T-cell (primary cell): ENCODE data around the gene TPRKB. TPM values are rescaled to one million over a fixed set of nuclear protein-coding genes. Genes with fewer than 3 reads are reported as not detected.
"Not testable (repeated sequence)": the region's sequence is repeated elsewhere in the genome, so short reads cannot be mapped to it uniquely, and the experiment has no call there.

Experiments
- ATAC-seq, 4 experiments: fragments of 200-7000 bp in 3 of 4; fragments of 150-1000 bp in 1 of 4; cut with Tn5 transposase; replicated peaks in 1 of 4; 1 replicate in 3 of 4; 2 replicates in 1 of 4; pipeline ENCODE4 v1.10.0; 2021; ENCODE audit warnings: moderate library complexity in 3 of 4, mild to moderate bottlenecking in 2 of 4, moderate number of reproducible peaks in 1 of 4
- CTCF ChIA-PET, 2 donors: fragments of 300-600 bp; sonication (Branson Sonifier 250); formaldehyde crosslinking; loops; one replicate each; lab custom pipeline; 2022; ENCODE audit warnings: antibody characterized with exemption in 2 of 2; lab: Charles Lee
- POLR2A ChIA-PET, 2 donors: fragments of 300-600 bp; sonication (Branson Sonifier 250); formaldehyde crosslinking; loops; one replicate each; lab custom pipeline; 2022; ENCODE audit warnings: antibody characterized with exemption in 2 of 2; lab: Charles Lee
- DNase-seq, 35 experiments: peaks; one replicate each; pipeline versions ENCODE4 v3.0.0 to v3.0.0-alpha.2; 2013 to 2023
- H3K27ac ChIP-seq: one replicate; pipeline ENCODE4 v1.5.1; 2013; ENCODE audit warnings: low read length
- H3K27me3 ChIP-seq, 2 experiments: replicated peaks in 1 of 2; 1 replicate in 1 of 2; 2 replicates in 1 of 2; pipeline versions ENCODE4 v1.6.1 to v1.7.0; 2013; ENCODE audit warnings: low read length in 1 of 2, mixed read lengths in 1 of 2; ENCODE audit not compliant: control insufficient read depth in 2 of 2, insufficient read depth in 2 of 2; ENCODE audit errors: extremely low read depth in 1 of 2
- H3K36me3 ChIP-seq, 2 donors: 1 replicate in 1 of 2; 2 replicates in 1 of 2; pipeline versions ENCODE4 v1.6.1 to v1.7.0; 2013; ENCODE audit warnings: low read length in 1 of 2; ENCODE audit not compliant: control insufficient read depth in 2 of 2, insufficient read depth in 1 of 2; ENCODE audit errors: extremely low read depth in 1 of 2
- H3K4me1 ChIP-seq, 2 experiments: 1 replicate in 1 of 2; 2 replicates in 1 of 2; pipeline versions ENCODE4 v1.6.1 to v1.7.0; 2013; ENCODE audit warnings: low read length in 2 of 2, mixed read lengths in 1 of 2; ENCODE audit not compliant: insufficient read depth in 2 of 2, control insufficient read depth in 1 of 2; ENCODE audit errors: extremely low read depth in 1 of 2
- H3K4me3 ChIP-seq, 2 donors: 1 replicate in 1 of 2; 2 replicates in 1 of 2; pipeline versions ENCODE4 v1.5.1 to v1.7.0; 2013; ENCODE audit warnings: mild to moderate bottlenecking in 2 of 2, low read length in 1 of 2, moderate library complexity in 1 of 2; ENCODE audit not compliant: control insufficient read depth in 1 of 2; ENCODE audit errors: extremely low read depth in 1 of 2
- H3K9me3 ChIP-seq: 2 replicates; pipeline ENCODE4 v1.7.0; 2013
- H3K27ac Mint-ChIP-seq, 2 donors: one replicate each; pipeline ENCODE4 v1.8.0; 2020 to 2021; ENCODE audit warnings: mild to moderate bottlenecking in 2 of 2, mixed read lengths in 2 of 2
- H3K27me3 Mint-ChIP-seq, 2 donors: one replicate each; pipeline ENCODE4 v1.8.0; 2021 to 2022; ENCODE audit warnings: mixed read lengths in 2 of 2
- H3K36me3 Mint-ChIP-seq: one replicate; pipeline ENCODE4 v1.8.0; 2021; ENCODE audit warnings: mixed read lengths
- H3K4me1 Mint-ChIP-seq, 3 donors: one replicate each; pipeline ENCODE4 v1.8.0; 2020 to 2022; ENCODE audit warnings: mixed read lengths in 3 of 3, mild to moderate bottlenecking in 1 of 3
- H3K4me3 Mint-ChIP-seq, 3 donors: one replicate each; pipeline ENCODE4 v1.8.0; 2020 to 2022; ENCODE audit warnings: mild to moderate bottlenecking in 3 of 3, mixed read lengths in 3 of 3, moderate library complexity in 3 of 3
- H3K9me3 Mint-ChIP-seq, 3 donors: one replicate each; pipeline ENCODE4 v1.8.0; 2020 to 2022; ENCODE audit warnings: mixed read lengths in 3 of 3
- WGBS: methylation state at CpG from one replicate; pipeline ENCODE4 v1.1.5; 2013; ENCODE audit warnings: missing lambda C conversion rate; ENCODE audit not compliant: insufficient coverage; 5-methylcytosine and 5-hydroxymethylcytosine counted together
- total RNA-seq, 35 experiments: library from RNA in 6 of 35; stranded (reverse) in 6 of 35; fragments of 120-200 nt in 1 of 35; gene quantifications; one replicate each; pipeline versions ENCODE4 v1.2.1 to v1.2.4 and lab custom pipeline; 2013 to 2026

Gene TPRKB
- total RNA-seq, 5 donors from 2014 or later (not counting 1 experiment from before 2014, with no cell fraction given): 17.2 to 23.5 (median 20.1) TPM

GRCh38 chr2:73730810-73731209, 6.3 kb downstream of the TPRKB start:
- Histone ChIP-seq H3K4me3 (no peak overlapping the region), H3K4me1 (peaks cover 0 to under 1% of the 10 kb centered on the region in 2 experiments), H3K9me3 (no peaks in the 10 kb centered on the region), H3K36me3 (peaks cover 5 to 41% of the 10 kb centered on the region in 2 donors), H3K27me3 (no peaks in the 10 kb centered on the region), H3K27ac (no peak overlapping the region)
- Mint-ChIP-seq H3K9me3 (no peaks in the 10 kb centered on the region), H3K36me3 (peaks cover 41% of the 10 kb centered on the region), H3K4me3 (no peak overlapping the region), H3K27me3 (no peaks in the 10 kb centered on the region), H3K4me1 (peaks cover 0 to 5% (median 4%) of the 10 kb centered on the region in 3 donors), H3K27ac (no peak overlapping the region)
- ChIA-PET CTCF (no interaction called here), POLR2A (no interaction called here)
- no peak for DNase-seq
- ATAC-seq: no peak
- whole genome bisulfite sequencing: 95% methylated on average over 4 of the region's 4 CpGs

- Mint-ChIP-seq H3K36me3 (peaks cover 35% of the 10 kb centered on the region), H3K27me3 (no peaks in the 10 kb centered on the region), H3K4me3 (no peak overlapping the region), H3K9me3 (no peaks in the 10 kb centered on the region), H3K27ac (no peak overlapping the region), H3K4me1 (peaks cover 0 to 2% (median 2%) of the 10 kb centered on the region in 3 donors)
- no peak for ATAC-seq
- Histone ChIP-seq H3K4me1 (no peaks in the 10 kb centered on the region), H3K27ac (no peak overlapping the region), H3K9me3 (no peaks in the 10 kb centered on the region), H3K36me3 (peaks cover 5 to 38% of the 10 kb centered on the region in 2 donors), H3K27me3 (no peaks in the 10 kb centered on the region), H3K4me3 (no peak overlapping the region)
- ChIA-PET CTCF (no interaction called here), POLR2A (no interaction called here)
- WGBS: no CpG with 5 or more reads among the region's 4 CpGs
- DNase-seq: no peak
Observed at GRCh38 chr2:73728711-73729110, 8.4 kb downstream of the TPRKB start.

- Mint-ChIP-seq H3K27me3 (no peaks in the 10 kb centered on the region), H3K4me1 (no peaks in the 10 kb centered on the region)
- POLR2A ChIA-PET: no interaction called here
Observed at GRCh38 chr2:73728043-73728442, 9.1 kb downstream of the TPRKB start.

GRCh38 chr2:73726657-73727056, 10.5 kb downstream of the TPRKB start:
- H3K4me1 Mint-ChIP-seq, DNase-seq, H3K9me3 ChIP-seq, POLR2A ChIA-PET, H3K4me1 ChIP-seq, H3K27ac ChIP-seq, H3K27ac Mint-ChIP-seq, CTCF ChIA-PET, H3K9me3 Mint-ChIP-seq, H3K4me3 ChIP-seq, ATAC-seq, H3K27me3 ChIP-seq, H3K4me3 Mint-ChIP-seq, H3K27me3 Mint-ChIP-seq: not testable (repeated sequence)
- no CpG with 5 or more reads among the region's 1 CpG for WGBS
- peaks cover 5 to 21% of the 10 kb centered on the region in 2 donors for H3K36me3 ChIP-seq
- H3K36me3 Mint-ChIP-seq: peaks cover 23% of the 10 kb centered on the region

More at GRCh38 chr2:73728043-73728442, 9.1 kb downstream of the TPRKB start:
- H3K4me3 ChIP-seq: no peak overlapping the region
- no peaks in the 10 kb centered on the region for H3K27me3 ChIP-seq
- H3K9me3 ChIP-seq: no peaks in the 10 kb centered on the region
- H3K4me3 Mint-ChIP-seq: no peak overlapping the region
- peaks cover 31% of the 10 kb centered on the region for H3K36me3 Mint-ChIP-seq
- CTCF ChIA-PET: no interaction called here
- DNase-seq: no peak
- no peak overlapping the region for H3K27ac ChIP-seq
- H3K9me3 Mint-ChIP-seq: no peaks in the 10 kb centered on the region
- H3K36me3 ChIP-seq: peaks cover 5 to 33% of the 10 kb centered on the region in 2 donors
- H3K27ac Mint-ChIP-seq: peak overlapping the region in 1 of 2 donors; percentile 23
- ATAC-seq: no peak
- H3K4me1 ChIP-seq: no peaks in the 10 kb centered on the region
- WGBS: no CpG with 5 or more reads among the region's 3 CpGs

- DNase-seq (no peak), ATAC-seq (no peak)
- Mint-ChIP-seq H3K27me3 (peaks cover 9 to 12% of the 10 kb centered on the region in 2 donors), H3K27ac (no peak overlapping the region), H3K4me3 (no peak overlapping the region), H3K36me3 (peaks cover 4% of the 10 kb centered on the region), H3K9me3 (peaks cover 4 to 6% (median 4%) of the 10 kb centered on the region in 3 donors), H3K4me1 (no peaks in the 10 kb centered on the region)
- WGBS: 59% methylated on average over 3 of the region's 11 CpGs
- POLR2A ChIA-PET: no interaction called here
- H3K4me1 ChIP-seq: no peaks in the 10 kb centered on the region
- CTCF ChIA-PET: no interaction called here
- no peak overlapping the region for H3K27ac ChIP-seq
- H3K27me3 ChIP-seq: peaks cover 0 to 12% of the 10 kb centered on the region in 2 experiments
- H3K9me3 ChIP-seq: no peaks in the 10 kb centered on the region
- no peaks in the 10 kb centered on the region for H3K36me3 ChIP-seq
- no peak overlapping the region for H3K4me3 ChIP-seq
Observed at GRCh38 chr2:73718851-73719621, 18.1 kb downstream of the TPRKB start.

GRCh38 chr2:73718421-73718820, 18.7 kb downstream of the TPRKB start:
- no peak overlapping the region for H3K27ac ChIP-seq
- H3K27ac Mint-ChIP-seq: no peak overlapping the region
- DNase-seq: no peak
- no peak overlapping the region for H3K4me3 ChIP-seq
- H3K36me3 ChIP-seq: no peaks in the 10 kb centered on the region
- no peaks in the 10 kb centered on the region for H3K4me1 Mint-ChIP-seq
- H3K4me1 ChIP-seq: no peaks in the 10 kb centered on the region
- ChIA-PET POLR2A (no interaction called here), CTCF (no interaction called here)
- peaks cover 7 to 10% (median 9%) of the 10 kb centered on the region in 3 donors for H3K9me3 Mint-ChIP-seq
- H3K9me3 ChIP-seq: no peaks in the 10 kb centered on the region
- H3K27me3 ChIP-seq: peaks cover 0 to 12% of the 10 kb centered on the region in 2 experiments
- peaks cover 8% of the 10 kb centered on the region for H3K36me3 Mint-ChIP-seq
- H3K4me3 Mint-ChIP-seq: no peak overlapping the region
- WGBS: 61% methylated on average over 2 of the region's 6 CpGs
- no peak for ATAC-seq
- peaks cover 14 to 17% of the 10 kb centered on the region in 2 donors for H3K27me3 Mint-ChIP-seq
